Measurements from ENCODE around the gene MDFI. TPM values are rescaled to one million over a fixed set of nuclear protein-coding genes. Genes with fewer than 3 reads are reported as not detected.

Gene MDFI
- total RNA-seq, 1 experiment from 2014 or later = 96.4 TPM

GRCh38 chr6:41589636-41590622 lies 48.3 kb upstream of the MDFI start:
- Histone ChIP-seq H3K4me3 (ENCODE audit: low read length) (no peak overlapping the region), H3K4me1 (ENCODE audit: insufficient read depth, low read length) (no peaks in the 10 kb centered on the region), H3K9me3 (ENCODE audit: low read length) (no peaks in the 10 kb centered on the region), H3K27ac (ENCODE audit: low read length) (no peak overlapping the region), H3K9me2 (replicated peaks; ENCODE audit: low read length) (no peaks in the 10 kb centered on the region), H3K36me3 (ENCODE audit: low read depth, low read length) (peaks cover 4% of the 10 kb centered on the region; the same call in 1 of the 2 replicates), H3K9ac (ENCODE audit: low read length) (no peak overlapping the region), H3K27me3 (ENCODE audit: low read length) (no peaks in the 10 kb centered on the region), H3F3A (ENCODE audit: low read length, unreplicated experiment) (no peaks in the 10 kb centered on the region), H3K79me2 (ENCODE audit: low read length) (no peaks in the 10 kb centered on the region), H4K20me1 (ENCODE audit: low read length) (no peaks in the 10 kb centered on the region), H3K4me2 (ENCODE audit: low read length) (no peak overlapping the region), H2AFZ (ENCODE audit: low read length) (no peak overlapping the region)
- intact Hi-C loops (cut with micrococcal nuclease) = no loop called here
- ChIA-PET CTCF (no interaction called here), POLR2A (ENCODE audit: unreplicated experiment) (no interaction called here)
- no TSS peak for BruUV-seq (replicated peaks)
- no peak for DNase-seq
- TF ChIP-seq EZH2 (IDR thresholded peaks at IDR 0.05; ENCODE audit: low read length, unreplicated experiment) (no peak), CTCF (conservative IDR thresholded peaks at IDR 0.05; ENCODE audit: low read depth, low read length) (no peak), EZH2phosphoT487 (IDR thresholded peaks at IDR 0.05; ENCODE audit: borderline replicate concordance, low read length) (no peak)
- ATAC-seq = no peak

GRCh38 chr6:41591122-41591521 lies 47.1 kb upstream of the MDFI start:
- ChIA-PET CTCF (no interaction called here), POLR2A (ENCODE audit: unreplicated experiment) (no interaction called here)
- Histone ChIP-seq H3K4me3 (ENCODE audit: low read length) (no peak overlapping the region), H4K20me1 (ENCODE audit: low read length) (no peaks in the 10 kb centered on the region), H3K9ac (ENCODE audit: low read length) (no peak overlapping the region), H3K9me2 (replicated peaks; ENCODE audit: low read length) (no peaks in the 10 kb centered on the region), H3K9me3 (ENCODE audit: low read length) (no peaks in the 10 kb centered on the region), H3K36me3 (ENCODE audit: low read depth, low read length) (peaks cover 4% of the 10 kb centered on the region; the same call in 1 of the 2 replicates), H2AFZ (ENCODE audit: low read length) (no peak overlapping the region), H3K4me1 (ENCODE audit: insufficient read depth, low read length) (no peaks in the 10 kb centered on the region), H3K79me2 (ENCODE audit: low read length) (no peaks in the 10 kb centered on the region), H3F3A (ENCODE audit: low read length, unreplicated experiment) (no peaks in the 10 kb centered on the region), H3K27me3 (ENCODE audit: low read length) (no peaks in the 10 kb centered on the region), H3K27ac (ENCODE audit: low read length) (no peak overlapping the region), H3K4me2 (ENCODE audit: low read length) (no peak overlapping the region)
- DNase-seq (no peak), ATAC-seq (no peak)
- intact Hi-C loops (cut with micrococcal nuclease) = no loop called here
- no peak for TF ChIP-seq EZH2 (IDR thresholded peaks at IDR 0.05; ENCODE audit: low read length, unreplicated experiment)
- TF ChIP-seq EZH2phosphoT487 (IDR thresholded peaks at IDR 0.05; ENCODE audit: borderline replicate concordance, low read length) = no peak
- TF ChIP-seq CTCF (conservative IDR thresholded peaks at IDR 0.05; ENCODE audit: low read depth, low read length) = no peak
- BruUV-seq (replicated peaks) = no TSS peak

Data from PC-3 (cell line).